Lower lobe of right lung (tissue), 2 donors: ENCODE data around the gene KRT7. TPM values are rescaled to one million over a fixed set of nuclear protein-coding genes. Genes with fewer than 3 reads are reported as not detected.
"Not testable (repeated sequence)": the region's sequence is repeated elsewhere in the genome, so short reads cannot be mapped to it uniquely, and the experiment has no call there.

Experiments used
- ATAC-seq, 2 donors: fragments of 200-7000 bp; cut with Tn5 transposase; one replicate each; pipeline ENCODE4 v1.9.1; 2020 to 2022; ENCODE audit warnings: mild to moderate bottlenecking in 2 of 2, moderate library complexity in 2 of 2
- DNase-seq: peaks from one replicate; pipeline ENCODE4 v3.0.0-alpha.2; 2020
- H3K27ac ChIP-seq: fragments of 200-600 bp; one replicate; pipeline ENCODE4 v1.8.0; 2022
- H3K27me3 ChIP-seq: fragments of 200-600 bp; one replicate; pipeline ENCODE4 v1.8.0; 2022; ENCODE audit warnings: low read depth
- H3K36me3 ChIP-seq: fragments of 200-600 bp; one replicate; pipeline ENCODE4 v1.8.0; 2022; ENCODE audit warnings: mild to moderate bottlenecking
- H3K4me1 ChIP-seq: fragments of 200-600 bp; one replicate; pipeline ENCODE4 v1.8.0; 2022
- H3K4me3 ChIP-seq: fragments of 200-600 bp; one replicate; pipeline ENCODE4 v1.8.0; 2022; ENCODE audit warnings: mild to moderate bottlenecking
- H3K9me3 ChIP-seq: fragments of 200-600 bp; one replicate; pipeline ENCODE4 v1.8.0; 2022
- CTCF ChIP-seq: fragments of 200-600 bp; IDR thresholded peaks from one replicate; pipeline ENCODE4 v1.8.0; 2022; ENCODE audit warnings: antibody characterized with exemption, mild to moderate bottlenecking
- intact Hi-C: fragments of 100-400 bp; cut with DNase I; formaldehyde crosslinking; loops from one replicate; pipeline ENCODE4 v1.11.0; 2022
- total RNA-seq: library from RNA; stranded (reverse); fragmentation: NEBNext Ultra II Directional; extraction: Animal tissue kit (Norgen Biotek cat#: 25700); gene quantifications from one replicate; pipeline ENCODE4 v1.2.1, GENCODE V29; 2021
- donor health status: DM: no; HTN: yes; CAD: no; lungs with severe emphysema.

The KRT7 gene
- total RNA-seq, 1 donor from 2014 or later = 257 TPM

GRCh38 chr12:52250048-52250990 is 17.3 kb downstream of the KRT7 start:
- Histone ChIP-seq H3K27ac (no peak overlapping the region), H3K4me3 (no peak overlapping the region), H3K36me3 (no peaks in the 10 kb centered on the region), H3K9me3 (no peaks in the 10 kb centered on the region), H3K27me3 (peaks cover 22% of the 10 kb centered on the region), H3K4me1 (peaks cover 19% of the 10 kb centered on the region)
- TF ChIP-seq CTCF = no peak
- ATAC-seq (no peak), DNase-seq (peak; percentile 43)
- intact Hi-C loops = no loop called here

GRCh38 chr12:52251367-52252051 is 18.5 kb downstream of the KRT7 start:
- ATAC-seq (no peak), DNase-seq (no peak)
- no peak for TF ChIP-seq CTCF
- no peak overlapping the region for H3K4me3 ChIP-seq
- no peaks in the 10 kb centered on the region for H3K36me3 ChIP-seq
- peaks cover 33% of the 10 kb centered on the region for H3K27me3 ChIP-seq
- intact Hi-C loops = no loop called here
- H3K27ac ChIP-seq = no peak overlapping the region
- peaks cover 12% of the 10 kb centered on the region for H3K4me1 ChIP-seq
- H3K9me3 ChIP-seq = no peaks in the 10 kb centered on the region

- peaks cover 40% of the 10 kb centered on the region for H3K27me3 ChIP-seq
- ATAC-seq, H3K27ac ChIP-seq, H3K9me3 ChIP-seq, H3K4me1 ChIP-seq, intact Hi-C loops, DNase-seq, H3K36me3 ChIP-seq, H3K4me3 ChIP-seq: not testable (repeated sequence)
Observed at GRCh38 chr12:52252175-52252615, 19.2 kb downstream of the KRT7 start.

GRCh38 chr12:52252728-52253343 is 19.8 kb downstream of the KRT7 start:
- Histone ChIP-seq H3K27ac (no peak overlapping the region), H3K27me3 (peaks cover 47% of the 10 kb centered on the region), H3K9me3 (no peaks in the 10 kb centered on the region), H3K36me3 (no peaks in the 10 kb centered on the region), H3K4me3 (no peak overlapping the region), H3K4me1 (peaks cover 4% of the 10 kb centered on the region)
- DNase-seq (peak; percentile 27), ATAC-seq (no peak)
- no peak for TF ChIP-seq CTCF
- intact Hi-C loops = no loop called here

GRCh38 chr12:52253391-52254179 is 20.5 kb downstream of the KRT7 start:
- intact Hi-C loops = no loop called here
- Histone ChIP-seq H3K9me3 (no peaks in the 10 kb centered on the region), H3K27ac (no peak overlapping the region), H3K4me1 (peaks cover 10% of the 10 kb centered on the region), H3K4me3 (no peak overlapping the region), H3K36me3 (no peaks in the 10 kb centered on the region), H3K27me3 (peaks cover 54% of the 10 kb centered on the region)
- no peak for ATAC-seq
- TF ChIP-seq CTCF = no peak
- DNase-seq = peak; percentile 39
